Measurements from ENCODE around the gene SBK2.
"Not testable (repeated sequence)": the region's sequence is repeated elsewhere in the genome, so short reads cannot be mapped to it uniquely, and the experiment has no call there.

SBK2 gene, protein sequence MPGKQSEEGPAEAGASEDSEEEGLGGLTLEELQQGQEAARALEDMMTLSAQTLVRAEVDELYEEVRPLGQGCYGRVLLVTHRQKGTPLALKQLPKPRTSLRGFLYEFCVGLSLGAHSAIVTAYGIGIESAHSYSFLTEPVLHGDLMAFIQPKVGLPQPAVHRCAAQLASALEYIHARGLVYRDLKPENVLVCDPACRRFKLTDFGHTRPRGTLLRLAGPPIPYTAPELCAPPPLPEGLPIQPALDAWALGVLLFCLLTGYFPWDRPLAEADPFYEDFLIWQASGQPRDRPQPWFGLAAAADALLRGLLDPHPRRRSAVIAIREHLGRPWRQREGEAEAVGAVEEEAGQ

DNA sequence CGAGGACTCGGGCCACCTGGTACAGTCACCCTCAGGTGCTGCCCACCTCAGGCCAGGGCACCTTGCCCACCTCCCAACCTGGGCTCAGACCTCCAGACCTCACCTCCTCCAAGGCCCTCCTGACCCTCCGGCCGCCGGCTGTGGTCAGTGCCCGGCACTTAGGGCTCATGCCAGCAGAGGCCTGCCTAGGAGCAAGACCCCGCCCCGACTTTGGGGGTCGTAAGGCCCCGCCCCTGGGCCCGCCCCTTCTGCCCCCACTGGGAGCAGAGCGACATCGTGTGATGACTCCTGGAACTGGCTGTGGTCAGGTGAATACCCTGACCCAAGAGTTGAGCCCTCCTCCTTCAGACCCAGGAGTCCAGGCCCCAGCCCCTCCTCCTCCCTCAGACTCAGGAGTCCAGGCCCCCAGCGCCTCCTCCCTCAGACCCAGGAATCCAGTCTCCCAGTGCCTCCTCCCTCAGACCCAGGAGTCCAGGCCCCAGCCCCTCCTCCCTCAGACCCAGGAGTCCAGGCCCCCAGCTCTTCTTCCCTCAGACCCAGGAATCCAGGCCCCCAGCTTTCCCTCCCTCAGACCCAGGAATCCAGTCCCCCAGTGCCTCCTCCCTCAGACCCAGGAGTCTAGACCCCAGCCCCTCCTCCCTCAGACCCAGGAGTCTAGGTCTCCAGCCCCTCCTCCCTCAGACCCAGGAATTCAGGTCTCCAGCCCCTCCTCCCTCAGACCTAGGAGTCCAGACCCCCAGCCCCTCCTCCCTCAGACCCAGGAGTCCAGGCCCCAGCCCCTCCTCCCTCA, at the start of gene SBK2:
SBK2 (minus strand) TSS at position 183 of the 790 bp plus-strand sequence. CDS start 839 bp downstream, outside the sequence.
- H3K9me3 ChIP-seq (ENCODE audit: severe bottlenecking), result no peaks in the 10 kb centered on the region
- peak; percentile 74 for DNase-seq
- TF ChIP-seq, protein P1, sequence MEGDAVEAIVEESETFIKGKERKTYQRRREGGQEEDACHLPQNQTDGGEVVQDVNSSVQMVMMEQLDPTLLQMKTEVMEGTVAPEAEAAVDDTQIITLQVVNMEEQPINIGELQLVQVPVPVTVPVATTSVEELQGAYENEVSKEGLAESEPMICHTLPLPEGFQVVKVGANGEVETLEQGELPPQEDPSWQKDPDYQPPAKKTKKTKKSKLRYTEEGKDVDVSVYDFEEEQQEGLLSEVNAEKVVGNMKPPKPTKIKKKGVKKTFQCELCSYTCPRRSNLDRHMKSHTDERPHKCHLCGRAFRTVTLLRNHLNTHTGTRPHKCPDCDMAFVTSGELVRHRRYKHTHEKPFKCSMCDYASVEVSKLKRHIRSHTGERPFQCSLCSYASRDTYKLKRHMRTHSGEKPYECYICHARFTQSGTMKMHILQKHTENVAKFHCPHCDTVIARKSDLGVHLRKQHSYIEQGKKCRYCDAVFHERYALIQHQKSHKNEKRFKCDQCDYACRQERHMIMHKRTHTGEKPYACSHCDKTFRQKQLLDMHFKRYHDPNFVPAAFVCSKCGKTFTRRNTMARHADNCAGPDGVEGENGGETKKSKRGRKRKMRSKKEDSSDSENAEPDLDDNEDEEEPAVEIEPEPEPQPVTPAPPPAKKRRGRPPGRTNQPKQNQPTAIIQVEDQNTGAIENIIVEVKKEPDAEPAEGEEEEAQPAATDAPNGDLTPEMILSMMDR (IDR thresholded peaks at IDR 0.05; ENCODE audit: low read depth, low read length), result peak; percentile 44
- no peaks in the 10 kb centered on the region for H3K27me3 ChIP-seq (ENCODE audit: insufficient read depth, low read depth, severe bottlenecking)
- no peak within 1 kb of the TSS for H3K4me3 ChIP-seq (ENCODE audit: low read depth, low read length)
- H3K36me3 ChIP-seq, result no peaks in the 10 kb centered on the region
- no peak within 1 kb of the TSS for H3K27ac ChIP-seq

DNA sequence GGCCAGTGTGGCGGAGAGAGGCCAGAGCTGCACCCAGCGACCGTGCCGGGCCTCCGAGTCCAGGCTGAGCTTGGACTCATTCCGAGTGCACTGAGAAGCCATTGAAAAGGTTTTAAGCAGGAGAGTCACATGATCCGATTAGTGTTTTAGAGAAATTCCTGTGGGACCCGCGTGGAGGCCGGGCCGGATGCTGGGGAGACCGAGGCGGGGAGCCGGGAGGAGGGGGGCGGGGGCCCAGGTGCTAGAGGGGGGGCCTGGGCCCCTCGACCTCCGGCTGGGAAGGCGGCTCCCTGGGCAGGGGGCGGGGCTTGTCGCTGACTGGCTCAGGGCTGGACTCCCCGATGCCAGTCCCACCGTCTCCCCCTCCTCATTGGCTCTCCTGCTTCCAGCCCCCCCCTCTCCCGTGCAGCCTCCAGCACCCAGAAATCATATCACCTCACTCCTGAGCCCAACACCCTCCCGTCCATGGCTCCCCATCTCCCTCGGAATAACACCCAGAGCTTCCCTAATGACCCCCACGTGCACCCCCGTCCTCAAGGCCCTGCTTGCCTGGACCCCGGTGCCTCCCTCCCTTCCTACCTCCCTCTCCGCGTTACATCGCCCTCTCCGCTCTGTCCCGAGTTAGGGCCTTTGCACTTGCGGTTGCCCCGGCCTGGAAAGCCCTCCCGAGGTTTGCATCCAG, 48.9 kb upstream of the SBK2 start:
- H3K9me3 ChIP-seq (ENCODE audit: severe bottlenecking), result no peaks in the 10 kb centered on the region
- H3K27me3 ChIP-seq (ENCODE audit: insufficient read depth, low read depth, severe bottlenecking), result no peaks in the 10 kb centered on the region
- no peaks in the 10 kb centered on the region; the same call in 1 of the 2 replicates for H3K36me3 ChIP-seq
- H3K4me3 ChIP-seq (ENCODE audit: low read depth, low read length), result peak overlapping the region; percentile 63
- peak overlapping the region; percentile 85 for H3K27ac ChIP-seq
- DNase-seq, result peak; percentile 97
- TF ChIP-seq, protein P1 (IDR thresholded peaks at IDR 0.05; ENCODE audit: low read depth, low read length), result no peak

DNA sequence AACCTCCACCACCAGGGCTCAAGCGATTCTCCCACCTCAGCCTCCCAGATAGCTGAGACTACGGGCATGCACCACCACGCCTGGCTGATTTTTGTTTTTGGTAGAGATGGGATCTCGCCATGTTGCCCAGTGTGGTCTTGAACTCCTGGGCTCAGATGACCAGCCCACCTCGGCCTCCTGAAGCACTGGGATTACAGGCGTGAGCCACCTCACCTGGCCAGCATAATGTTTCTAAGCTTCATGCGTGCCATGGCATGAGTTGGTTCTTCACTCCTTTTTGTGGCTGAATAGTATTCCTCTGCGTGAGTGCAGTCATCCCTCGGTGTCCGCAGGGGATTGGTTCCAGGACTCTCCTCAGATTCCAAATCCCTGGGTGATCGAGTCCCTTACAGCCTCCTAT, 47.9 kb upstream of the SBK2 start:
- TF ChIP-seq, protein P1 (IDR thresholded peaks at IDR 0.05; ENCODE audit: low read depth, low read length), result no peak
- DNase-seq, result no peak
- no peak overlapping the region for H3K4me3 ChIP-seq (ENCODE audit: low read depth, low read length)
- H3K9me3 ChIP-seq (ENCODE audit: severe bottlenecking), result no peaks in the 10 kb centered on the region
- H3K27ac ChIP-seq, result no peak overlapping the region; the same call in 1 of the 2 replicates
- H3K27me3 ChIP-seq (ENCODE audit: insufficient read depth, low read depth, severe bottlenecking), result no peaks in the 10 kb centered on the region
- no peaks in the 10 kb centered on the region for H3K36me3 ChIP-seq

DNA sequence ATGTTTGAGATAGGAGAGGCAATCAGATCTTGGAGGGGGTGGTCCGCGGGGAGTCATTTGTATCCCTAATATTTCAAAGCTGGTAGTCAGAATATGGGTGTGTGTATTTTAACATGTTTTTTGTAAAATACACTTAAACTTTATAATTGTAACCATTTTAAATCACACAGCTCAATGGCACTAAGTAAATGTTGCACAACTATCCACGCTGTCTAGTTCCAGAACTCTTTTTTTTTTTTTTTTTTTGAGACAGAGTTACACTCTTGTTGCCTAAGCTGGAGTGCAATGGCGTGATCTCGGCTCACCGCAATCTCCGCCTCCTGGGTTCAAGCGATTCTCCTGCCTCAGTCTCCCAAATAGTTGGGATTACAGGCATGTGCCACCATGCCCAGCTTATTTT, 47.0 kb upstream of the SBK2 start:
- H3K9me3 ChIP-seq (ENCODE audit: severe bottlenecking); H3K36me3 ChIP-seq; DNase-seq; H3K27ac ChIP-seq; H3K27me3 ChIP-seq (ENCODE audit: insufficient read depth, low read depth, severe bottlenecking); H3K4me3 ChIP-seq (ENCODE audit: low read depth, low read length): not testable (repeated sequence)

DNA sequence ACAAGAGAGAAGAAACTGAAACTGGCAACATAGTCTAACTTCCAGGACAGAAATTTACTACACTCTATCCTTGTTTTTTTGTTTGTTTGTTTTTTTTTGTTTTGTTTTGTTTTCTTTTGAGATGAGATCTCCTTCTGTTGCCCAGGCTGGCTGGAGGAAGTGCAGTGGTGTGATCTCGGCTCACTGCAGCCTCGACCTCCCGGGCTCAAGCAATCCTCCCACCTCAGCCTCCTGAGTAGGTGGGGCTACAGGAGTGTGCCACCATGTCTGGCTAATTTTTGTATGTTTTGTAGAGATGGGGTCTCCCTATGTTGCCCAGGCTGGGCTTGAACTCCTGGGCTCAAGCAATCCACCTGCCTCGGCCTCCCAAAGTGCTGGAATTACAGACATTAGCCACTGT, 45.4 kb upstream of the SBK2 start:
- not testable (repeated sequence) for H3K4me3 ChIP-seq (ENCODE audit: low read depth, low read length); H3K9me3 ChIP-seq (ENCODE audit: severe bottlenecking); H3K36me3 ChIP-seq; H3K27ac ChIP-seq; DNase-seq; H3K27me3 ChIP-seq (ENCODE audit: insufficient read depth, low read depth, severe bottlenecking)

DNA sequence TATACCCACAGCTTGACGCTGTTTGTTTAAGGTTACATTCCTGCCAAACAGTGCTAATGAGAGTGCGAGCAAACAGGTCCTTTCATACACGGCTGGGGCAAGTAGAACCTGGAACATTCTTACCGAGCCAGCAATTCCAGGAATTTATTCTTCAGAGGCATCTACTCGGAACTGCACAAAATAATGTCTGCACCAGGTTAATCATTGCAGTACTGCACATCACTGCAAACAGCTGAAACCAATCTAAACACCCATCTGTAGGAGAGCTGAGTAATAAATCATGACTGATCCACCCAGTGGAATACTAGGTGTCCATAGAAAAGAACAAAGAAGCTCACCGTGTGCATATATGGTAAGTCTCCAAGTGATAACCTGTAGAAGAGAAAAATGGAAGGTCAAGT, 44.9 kb upstream of the SBK2 start:
- no peak overlapping the region for H3K27ac ChIP-seq
- H3K9me3 ChIP-seq (ENCODE audit: severe bottlenecking), result no peaks in the 10 kb centered on the region
- H3K4me3 ChIP-seq (ENCODE audit: low read depth, low read length), result no peak overlapping the region
- H3K36me3 ChIP-seq, result peaks cover 7% of the 10 kb centered on the region
- H3K27me3 ChIP-seq (ENCODE audit: insufficient read depth, low read depth, severe bottlenecking), result no peaks in the 10 kb centered on the region
- no peak for DNase-seq
- TF ChIP-seq, protein P1 (IDR thresholded peaks at IDR 0.05; ENCODE audit: low read depth, low read length), result no peak

Measured in WERI-Rb-1 (cell line).